GM18508 (cell line): ENCODE results near the gene ENKD1.

Source experiments
- ATAC-seq: cut with Tn5 transposase; IDR thresholded peaks from one replicate; pipeline ENCODE4 v1.9.1; 2021; ENCODE audit warnings: moderate number of reproducible peaks; ENCODE audit not compliant: insufficient read depth, unreplicated experiment

Gene ENKD1

DNA sequence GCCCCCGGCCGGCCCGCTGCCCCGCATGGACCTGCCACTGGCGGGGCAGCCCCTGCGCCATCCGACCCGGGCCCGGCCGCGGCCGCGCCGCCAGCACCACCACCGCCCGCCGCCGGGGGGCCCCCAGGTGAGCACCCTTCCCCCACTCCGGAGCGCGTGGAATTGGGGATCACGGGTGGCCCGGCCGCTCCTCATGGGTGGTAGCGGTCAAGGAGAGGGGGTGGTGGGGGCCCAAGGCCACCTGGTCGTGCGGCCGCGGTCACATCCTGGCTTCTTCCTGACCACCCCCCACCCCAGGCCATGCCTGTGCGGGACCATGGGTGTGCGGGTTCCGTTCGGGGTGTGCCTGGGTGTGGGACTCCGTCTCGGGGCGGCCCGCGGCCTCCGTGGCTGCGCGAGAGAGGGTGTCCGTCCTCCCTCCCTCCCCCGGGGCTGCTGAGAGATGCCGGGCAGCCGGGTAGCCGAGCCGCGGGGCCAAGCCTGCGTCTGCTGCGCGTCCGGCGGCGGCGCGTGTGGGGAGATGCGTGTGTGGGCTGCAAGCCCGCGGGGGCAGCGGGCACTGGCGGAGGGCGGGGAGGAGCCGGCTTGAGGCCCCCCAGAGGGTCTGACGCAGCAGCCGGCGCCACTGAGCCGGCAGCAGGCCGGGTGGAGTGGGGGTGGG is 13.3 kb downstream of the ENKD1 start:
- no peak for ATAC-seq

DNA sequence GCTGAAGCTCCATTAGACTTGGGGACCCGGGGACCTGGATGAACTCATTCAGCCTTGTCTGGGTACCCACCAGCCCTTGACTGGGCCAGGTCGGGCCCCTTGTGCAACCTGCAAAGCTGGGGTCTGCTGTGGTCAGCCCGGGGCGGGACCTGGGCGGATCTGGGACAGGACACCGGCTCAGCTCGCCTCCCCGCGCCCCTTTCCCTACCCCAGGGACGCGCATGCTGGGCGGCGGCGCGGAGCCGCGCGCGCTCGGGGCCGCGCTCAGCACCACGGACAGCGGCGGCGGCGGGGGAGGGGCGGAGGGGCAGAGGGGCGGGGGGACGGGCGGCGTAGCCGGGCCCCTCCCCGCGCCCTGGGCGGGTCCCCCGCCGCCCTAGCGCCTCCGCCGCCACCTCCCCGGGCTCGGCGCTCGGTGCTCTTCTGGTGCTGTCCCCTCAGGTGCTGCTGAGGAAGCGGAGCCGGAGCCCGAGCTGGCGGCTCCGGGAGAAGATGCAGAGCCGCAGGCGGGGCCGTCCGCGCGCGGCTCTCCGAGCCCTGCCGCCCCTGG is 13.9 kb downstream of the ENKD1 start:
- ATAC-seq = no peak

DNA sequence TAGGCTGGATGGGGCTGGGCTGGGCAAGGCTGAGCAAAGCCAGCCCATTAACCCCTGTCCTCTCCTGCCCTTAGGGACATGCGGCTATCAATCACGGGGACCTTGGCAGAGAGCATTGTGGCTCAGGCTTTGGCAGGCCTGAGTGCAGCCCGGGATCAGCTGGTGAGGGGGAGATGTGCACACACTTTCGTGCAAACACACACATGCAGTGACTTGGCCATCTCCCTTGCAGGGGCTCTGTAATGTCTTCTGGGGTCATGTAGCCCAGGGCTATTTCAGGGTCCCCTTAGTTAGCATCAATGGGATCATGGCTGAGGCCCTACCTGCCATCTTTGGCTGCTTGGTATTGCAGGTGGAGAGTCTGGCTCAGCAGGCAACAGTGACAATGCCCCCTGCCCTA is 14.7 kb downstream of the ENKD1 start:
- no peak for ATAC-seq

DNA sequence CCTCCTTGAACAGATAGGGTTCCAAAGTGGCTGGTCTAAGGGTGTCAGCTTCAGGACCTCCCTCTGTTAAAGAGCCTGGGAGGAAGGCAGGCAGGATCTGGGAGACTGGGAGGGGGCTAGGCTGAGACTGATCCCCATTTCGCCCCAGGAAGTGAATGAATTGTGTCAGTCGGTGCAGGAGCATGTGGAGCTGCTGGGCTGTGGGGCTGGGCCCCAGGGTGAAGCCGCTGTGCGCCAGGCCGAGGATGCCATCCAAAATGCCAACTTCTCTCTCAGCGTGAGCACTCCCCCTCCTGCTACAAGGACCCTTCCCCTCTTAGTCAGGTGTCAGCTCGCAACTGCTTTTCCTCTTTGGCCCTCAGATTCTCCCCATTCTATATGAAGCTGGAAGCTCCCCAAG is 15.5 kb downstream of the ENKD1 start:
- ATAC-seq = no peak

DNA sequence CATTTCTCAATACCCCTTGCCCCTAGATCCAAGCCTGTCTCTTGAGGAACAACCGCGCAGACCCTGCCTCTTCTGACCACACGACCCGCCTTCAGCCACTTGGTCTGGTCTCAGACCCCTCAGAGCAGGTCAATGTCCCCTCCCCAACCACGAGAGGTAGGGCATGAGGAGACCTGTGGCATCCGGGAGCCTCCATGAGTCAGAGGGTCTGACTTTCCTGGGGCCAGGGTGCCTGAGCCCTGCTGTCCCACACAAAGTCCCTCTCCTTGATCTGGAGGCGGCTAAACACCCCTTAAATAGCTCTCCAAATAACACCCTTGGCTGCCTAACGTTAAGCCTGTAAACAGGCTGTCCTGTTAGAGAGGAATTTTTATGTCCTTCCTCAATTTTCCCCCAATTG is 16.5 kb downstream of the ENKD1 start:
- no peak for ATAC-seq

DNA sequence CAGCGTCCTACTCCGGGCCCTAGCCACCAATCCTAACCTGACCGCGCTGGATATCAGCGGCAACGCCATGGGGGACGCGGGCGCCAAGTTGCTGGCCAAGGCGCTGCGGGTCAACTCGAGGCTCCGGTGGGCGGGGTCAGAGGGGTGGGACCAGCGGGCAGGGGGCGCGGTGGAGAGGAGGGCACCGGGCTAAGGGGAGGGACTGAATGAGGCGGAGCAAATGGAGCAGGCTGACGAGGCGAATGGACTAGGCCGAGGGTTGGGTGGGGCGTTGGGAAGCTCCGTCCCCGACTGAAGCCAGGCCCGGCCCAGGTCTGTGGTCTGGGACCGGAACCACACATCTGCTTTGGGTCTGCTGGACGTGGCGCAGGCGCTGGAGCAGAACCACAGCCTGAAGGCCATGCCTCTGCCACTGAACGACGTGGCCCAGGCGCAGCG is 17.0 kb downstream of the ENKD1 start:
- no peak for ATAC-seq

DNA sequence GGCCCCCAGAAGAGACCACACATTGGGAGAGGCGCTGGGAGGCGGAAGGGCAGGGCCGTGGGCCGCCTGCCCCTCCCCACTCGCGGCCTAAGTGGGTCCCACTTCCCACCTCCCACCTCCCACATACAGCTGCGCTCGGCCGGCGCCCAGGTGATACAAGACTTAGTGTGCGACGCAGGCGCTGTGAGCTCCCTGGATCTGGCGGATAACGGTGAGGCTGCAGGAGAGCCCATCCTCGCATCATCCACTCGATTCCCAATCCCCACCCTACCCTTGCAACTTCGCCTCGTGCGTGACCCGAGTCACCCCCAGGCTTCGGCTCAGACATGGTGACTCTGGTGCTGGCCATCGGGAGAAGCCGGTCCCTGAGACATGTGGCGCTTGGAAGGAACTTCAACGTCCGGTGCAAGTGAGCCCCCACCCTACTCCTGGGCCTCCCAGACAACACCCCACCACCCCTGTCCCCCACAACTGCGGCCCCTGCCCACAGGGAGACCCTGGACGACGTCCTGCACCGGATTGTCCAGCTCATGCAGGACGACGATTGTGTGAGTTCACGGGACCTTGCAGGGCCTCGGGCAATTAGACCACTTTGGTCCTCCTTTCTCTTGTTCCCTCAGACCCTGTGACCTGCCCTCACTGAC is 17.7 kb downstream of the ENKD1 start:
- no peak for ATAC-seq

DNA sequence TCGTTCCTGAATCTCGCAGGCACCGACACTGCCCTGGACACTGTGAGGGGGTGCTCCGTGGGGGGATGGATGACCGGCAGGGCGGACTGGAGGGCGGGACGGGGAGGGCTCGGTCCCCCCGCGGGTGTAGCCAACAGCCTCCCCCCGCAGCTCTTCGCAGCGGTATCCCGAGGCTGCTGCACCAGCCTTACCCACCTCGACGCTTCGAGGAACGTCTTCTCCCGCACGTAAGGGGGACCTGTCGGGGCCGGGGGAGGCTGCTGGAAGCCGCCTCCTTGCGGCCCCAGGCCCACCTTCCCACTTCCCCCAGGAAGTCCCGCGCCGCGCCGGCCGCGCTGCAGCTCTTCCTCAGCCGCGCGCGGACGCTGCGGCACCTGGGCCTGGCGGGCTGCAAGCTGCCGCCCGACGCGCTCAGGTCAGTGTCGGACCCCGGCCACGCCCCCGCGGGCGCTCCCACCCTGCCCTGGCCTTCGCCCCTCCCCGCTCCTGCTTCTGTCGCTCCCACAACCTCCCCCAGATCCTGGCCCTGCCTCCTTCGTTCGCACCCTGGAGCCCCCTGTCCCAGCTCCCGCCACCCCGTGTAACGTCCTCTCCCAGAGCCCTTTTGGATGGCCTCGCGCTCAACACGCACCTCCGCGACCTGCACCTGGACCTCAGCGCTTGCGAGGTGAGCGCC is 18.3 kb downstream of the ENKD1 start:
- no peak for ATAC-seq

DNA sequence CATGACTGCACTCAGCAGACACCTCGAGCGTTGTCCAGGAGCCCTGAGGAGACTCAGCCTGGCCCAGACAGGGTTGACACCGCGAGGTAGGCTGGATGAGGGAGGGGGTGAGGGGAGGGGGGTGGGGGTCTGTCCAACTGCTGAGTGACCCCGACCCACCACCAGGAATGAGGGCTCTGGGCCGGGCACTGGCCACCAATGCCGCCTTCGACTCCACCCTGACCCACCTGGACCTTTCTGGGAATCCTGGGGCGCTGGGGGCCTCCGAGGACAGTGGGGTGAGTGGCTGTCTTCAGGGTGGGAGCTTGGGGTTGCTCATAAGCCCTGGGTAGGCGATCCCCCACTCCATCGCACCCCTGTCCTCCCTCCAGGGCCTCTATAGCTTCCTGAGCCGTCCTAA is 18.9 kb downstream of the ENKD1 start:
- ATAC-seq = no peak

DNA sequence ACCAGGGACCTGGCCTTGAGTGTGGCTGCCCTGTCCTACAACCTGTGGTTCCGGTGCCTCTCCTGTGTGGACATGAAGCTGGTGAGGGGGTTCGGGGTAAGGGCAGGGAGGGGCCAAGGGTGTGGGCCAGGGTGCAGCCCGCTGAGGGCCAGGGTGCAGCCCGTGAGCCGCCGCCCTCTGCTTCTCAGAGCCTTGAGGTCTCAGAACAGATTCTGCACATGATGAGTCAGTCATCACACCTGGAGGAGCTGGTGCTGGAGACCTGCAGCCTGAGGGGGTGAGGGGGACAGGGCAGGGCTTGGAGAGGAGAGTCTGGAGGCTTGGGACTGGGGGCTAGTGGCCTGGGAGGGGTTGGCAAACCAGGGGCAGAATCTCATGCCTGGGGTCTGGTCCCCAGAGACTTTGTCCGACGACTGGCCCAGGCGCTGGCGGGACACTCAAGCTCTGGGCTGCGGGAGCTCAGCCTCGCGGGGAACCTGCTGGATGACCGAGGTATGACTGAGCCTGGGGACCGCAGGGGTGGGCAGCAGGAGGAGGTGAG is 19.4 kb downstream of the ENKD1 start:
- no peak for ATAC-seq

DNA sequence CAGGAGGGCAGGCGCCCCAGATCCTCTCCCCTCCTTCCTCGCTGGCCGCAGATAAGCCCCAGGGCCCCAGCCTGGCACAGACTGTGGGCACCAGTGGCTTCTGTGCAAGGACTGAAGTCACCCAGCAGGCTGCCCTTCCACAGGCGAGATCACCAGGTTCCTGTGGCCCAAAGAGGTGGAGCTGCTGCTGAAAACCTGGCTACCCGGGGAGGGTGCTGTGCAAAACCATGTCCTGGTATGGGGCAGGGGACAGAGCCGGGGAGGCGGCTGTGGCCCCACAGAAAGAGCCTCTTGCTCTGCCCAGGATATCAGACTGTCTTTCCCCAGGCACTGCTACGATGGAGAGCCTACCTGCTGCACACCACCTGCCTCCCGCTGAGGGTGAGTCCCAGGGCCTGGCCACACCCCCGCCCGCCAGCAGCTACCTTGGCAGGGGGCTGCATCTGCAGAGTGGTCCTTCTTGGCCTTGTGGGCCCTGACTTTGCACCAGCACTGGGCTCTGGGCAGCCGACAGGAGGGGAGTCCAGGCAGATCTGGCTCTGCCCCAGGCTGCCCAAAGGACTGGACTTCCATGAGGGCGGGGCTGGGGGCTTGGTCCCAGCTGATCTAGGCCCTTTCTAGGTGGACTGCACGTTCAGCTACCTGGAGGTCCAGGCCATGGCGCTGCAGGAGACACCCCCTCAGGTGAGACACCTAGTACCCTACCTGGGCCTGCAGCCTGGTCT is 21.0 kb downstream of the ENKD1 start:
- no peak for ATAC-seq

DNA sequence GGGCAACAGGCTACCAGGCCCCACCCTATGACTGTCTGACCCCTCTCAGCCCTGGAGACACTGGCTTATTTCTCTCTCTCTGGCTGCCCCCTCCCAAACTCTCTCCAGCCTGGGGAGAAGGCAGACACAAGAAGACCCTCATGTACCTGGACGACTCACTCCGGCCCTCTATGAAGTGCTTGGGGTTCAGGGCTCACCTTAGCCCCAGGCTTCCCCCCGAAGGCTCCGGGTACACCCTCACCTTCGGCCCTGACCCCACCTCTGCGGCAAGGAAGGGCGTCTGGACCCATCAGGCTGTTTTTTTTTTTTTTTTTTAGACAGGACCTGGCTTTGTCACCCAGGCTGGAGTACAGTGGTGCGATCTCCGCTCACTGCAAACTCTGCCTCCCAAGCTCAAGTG is 22.5 kb downstream of the ENKD1 start:
- ATAC-seq = no peak

DNA sequence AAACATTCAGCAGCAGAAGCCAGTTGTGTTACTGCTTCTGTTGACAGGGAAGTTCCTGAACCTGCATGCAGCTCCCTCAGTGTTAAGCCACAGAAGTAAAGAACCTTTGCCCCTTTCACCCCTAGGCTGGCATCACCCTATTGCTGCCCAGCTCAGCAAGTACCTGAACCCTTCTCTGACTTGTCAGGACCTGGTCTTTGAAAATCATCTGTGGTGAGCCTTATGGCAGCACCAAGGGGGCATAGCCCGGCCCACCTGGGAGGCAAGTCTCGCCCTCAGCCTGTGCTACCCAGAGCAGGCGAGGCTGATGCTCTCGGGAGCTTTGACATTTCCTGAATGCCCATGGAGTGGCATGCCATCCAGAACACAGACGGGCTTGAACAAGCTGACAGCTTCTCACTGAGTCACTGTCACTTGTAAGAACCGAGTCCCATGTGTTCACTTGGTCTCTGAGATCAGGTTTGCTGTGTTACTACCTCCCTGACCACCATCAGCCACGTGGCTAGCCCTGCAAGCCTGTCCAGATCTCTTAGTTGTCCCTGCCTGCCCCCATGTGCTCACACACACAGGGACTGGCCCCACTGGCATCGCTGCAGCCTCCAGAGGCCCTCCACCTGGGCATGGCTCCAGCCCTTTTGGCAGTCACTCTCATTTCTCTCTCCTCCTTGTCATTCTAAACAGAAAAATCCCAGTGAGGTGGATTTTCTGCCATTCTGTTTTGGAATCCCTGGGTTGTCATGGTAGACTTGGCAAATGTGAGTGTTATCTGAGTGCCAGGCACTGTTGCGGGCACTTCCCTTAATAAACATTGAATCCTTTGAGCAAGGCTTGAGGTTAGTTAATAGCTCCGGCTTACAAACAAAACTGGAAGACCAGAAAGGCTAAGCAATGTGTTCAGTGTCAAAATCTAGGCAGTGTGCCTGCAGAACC is 24.5 kb downstream of the ENKD1 start:
- no peak for ATAC-seq

DNA sequence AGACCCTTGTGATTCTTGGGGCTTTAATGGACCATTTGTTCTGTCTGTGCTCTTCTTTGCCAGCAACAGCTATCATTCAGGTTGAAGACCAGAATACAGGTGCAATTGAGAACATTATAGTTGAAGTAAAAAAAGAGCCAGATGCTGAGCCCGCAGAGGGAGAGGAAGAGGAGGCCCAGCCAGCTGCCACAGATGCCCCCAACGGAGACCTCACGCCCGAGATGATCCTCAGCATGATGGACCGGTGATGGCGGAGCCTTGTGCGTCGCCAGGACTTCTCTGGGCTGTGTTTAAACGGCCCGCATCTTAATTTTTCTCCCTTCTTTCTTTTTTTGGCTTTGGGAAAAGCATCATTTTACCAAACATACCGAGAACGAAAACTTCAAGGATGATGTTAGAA is 28.9 kb downstream of the ENKD1 start:
- ATAC-seq = no peak

DNA sequence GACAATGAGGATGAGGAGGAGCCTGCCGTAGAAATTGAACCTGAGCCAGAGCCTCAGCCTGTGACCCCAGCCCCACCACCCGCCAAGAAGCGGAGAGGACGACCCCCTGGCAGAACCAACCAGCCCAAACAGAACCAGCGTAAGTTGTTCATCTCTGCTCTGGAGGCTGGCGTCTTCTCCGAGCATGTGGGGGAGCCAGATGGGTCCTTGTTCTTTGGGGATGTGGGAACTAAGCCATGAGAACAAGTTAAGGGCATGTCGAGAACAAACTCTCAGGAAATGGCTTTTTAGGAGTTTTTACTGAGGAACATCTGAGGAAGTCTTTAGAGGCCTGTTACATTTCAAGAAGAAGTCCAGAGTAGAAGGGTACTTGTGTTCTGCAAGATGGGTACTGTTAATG is 29.8 kb downstream of the ENKD1 start:
- no peak for ATAC-seq

DNA sequence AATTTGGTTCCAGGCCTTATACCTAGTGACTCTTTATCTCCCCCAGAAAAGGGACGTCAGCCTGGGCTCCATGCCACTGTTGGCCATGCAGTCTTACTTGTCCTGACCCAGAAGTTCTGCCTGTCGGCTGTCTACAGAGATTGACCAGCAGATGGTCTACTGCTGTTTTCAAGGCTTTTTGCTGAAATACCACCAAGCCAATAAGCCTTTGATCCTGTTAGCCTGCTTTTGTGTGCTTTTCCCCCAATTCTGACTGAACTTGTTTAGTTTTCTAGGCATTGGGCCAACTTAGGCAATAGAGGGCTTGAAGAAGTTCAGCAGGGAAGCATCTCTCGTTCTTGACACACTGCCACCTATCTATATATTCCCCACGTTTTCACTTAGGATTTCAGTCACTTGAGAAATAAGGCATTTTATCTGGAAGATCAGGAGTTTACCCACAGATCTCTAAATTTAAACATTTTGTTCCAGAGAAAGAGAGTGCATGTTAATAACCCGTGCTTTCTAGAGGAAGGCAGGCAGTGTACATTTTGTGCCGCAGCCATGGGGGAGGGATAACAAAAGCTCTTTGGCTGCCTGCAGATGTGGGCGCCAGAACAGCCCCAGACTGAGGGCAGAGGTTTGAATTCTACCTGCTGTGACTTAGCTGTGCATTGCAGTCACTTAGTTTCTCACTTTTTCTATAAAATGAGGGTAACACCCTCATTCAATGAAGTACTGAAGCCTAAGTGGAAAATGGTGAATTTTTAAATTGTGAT is 34.0 kb downstream of the ENKD1 start:
- no peak for ATAC-seq

DNA sequence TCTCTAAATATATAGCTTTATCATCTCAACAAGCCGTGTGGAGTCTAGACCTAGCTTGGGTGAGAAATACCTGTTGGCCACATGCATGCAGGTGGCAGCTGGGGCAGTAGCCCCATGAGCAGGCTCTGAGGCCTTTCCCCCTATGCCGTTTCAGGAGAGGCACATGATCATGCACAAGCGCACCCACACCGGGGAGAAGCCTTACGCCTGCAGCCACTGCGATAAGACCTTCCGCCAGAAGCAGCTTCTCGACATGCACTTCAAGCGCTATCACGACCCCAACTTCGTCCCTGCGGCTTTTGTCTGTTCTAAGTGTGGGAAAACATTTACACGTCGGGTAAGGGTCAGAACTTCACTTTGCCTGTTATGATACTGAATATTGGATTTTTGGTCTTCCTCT is 38.3 kb downstream of the ENKD1 start:
- no peak for ATAC-seq

DNA sequence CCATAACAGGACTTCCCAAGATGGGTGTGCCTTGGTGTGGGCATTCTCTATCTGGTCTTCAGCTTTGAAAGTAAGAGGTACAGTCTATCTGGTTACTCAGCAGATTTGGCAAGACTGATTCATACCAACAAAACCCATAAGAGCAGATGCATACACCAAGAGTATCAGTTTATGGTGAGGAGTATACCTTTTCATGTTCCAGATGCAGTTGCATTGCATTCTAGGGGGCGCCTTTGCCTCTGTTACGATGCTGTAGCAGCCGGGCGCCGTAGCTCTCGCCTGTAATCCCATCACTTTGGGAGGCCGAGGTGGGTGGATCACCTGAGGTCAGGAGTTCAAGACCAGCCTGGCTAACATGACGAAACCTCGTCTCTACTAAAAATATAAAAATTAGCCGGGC is 52.7 kb downstream of the ENKD1 start:
- no peak for ATAC-seq
